Neuronal stem cell (in vitro differentiated cells): ENCODE measurements around the gene GPS1.

Source experiments
- DNase-seq: peaks from one replicate; pipeline ENCODE4 v3.0.0-alpha.2; 2013; ENCODE audit warnings: low spot score
- H2AFZ ChIP-seq: one replicate; pipeline ENCODE4 v1.6.1; 2013; ENCODE audit warnings: mild to moderate bottlenecking, low read length, inconsistent platforms
- H2AK5ac ChIP-seq: 2 replicates; pipeline ENCODE4 v1.6.1; 2013; ENCODE audit warnings: low read depth, mild to moderate bottlenecking, inconsistent platforms, low read length, moderate library complexity, mixed read lengths
- H2BK120ac ChIP-seq: 2 replicates; pipeline ENCODE4 v1.6.1; 2013; ENCODE audit warnings: low read depth, mild to moderate bottlenecking, inconsistent platforms, low read length, moderate library complexity, mixed read lengths
- H2BK12ac ChIP-seq: one replicate; pipeline ENCODE4 v1.6.1; 2013; ENCODE audit warnings: low read length, inconsistent platforms
- H2BK15ac ChIP-seq: 2 replicates; pipeline ENCODE4 v1.6.1; 2013; ENCODE audit warnings: mild to moderate bottlenecking, low read length, inconsistent platforms, mixed read lengths
- H2BK5ac ChIP-seq: one replicate; pipeline ENCODE4 v1.6.1; 2013; ENCODE audit warnings: inconsistent platforms, mild to moderate bottlenecking, low read length, moderate library complexity
- H3K14ac ChIP-seq: one replicate; pipeline ENCODE4 v1.6.1; 2013; ENCODE audit warnings: low read length, inconsistent platforms
- H3K18ac ChIP-seq: 2 replicates; pipeline ENCODE4 v1.6.1; 2013; ENCODE audit warnings: low read length, inconsistent platforms
- H3K23ac ChIP-seq: 2 replicates; pipeline ENCODE4 v1.6.1; 2013; ENCODE audit warnings: low read depth, mild to moderate bottlenecking, mixed read lengths, low read length, inconsistent platforms; ENCODE audit not compliant: poor library complexity
- H3K27ac ChIP-seq: replicated peaks from 3 replicates; pipeline ENCODE4 v1.5.1; 2013; ENCODE audit warnings: low read length, inconsistent platforms
- H3K27me3 ChIP-seq, 3 experiments: 2 replicates each; pipeline ENCODE4 v1.6.1; 2013; ENCODE audit warnings: low read length in 3 of 3, mild to moderate bottlenecking in 2 of 3, inconsistent platforms in 1 of 3, low read depth in 1 of 3, mixed read lengths in 1 of 3, moderate library complexity in 1 of 3; ENCODE audit not compliant: control insufficient read depth in 3 of 3, insufficient read depth in 3 of 3
- H3K36me3 ChIP-seq, 2 donors: replicated peaks in 1 of 2; 2 replicates each; pipeline ENCODE4 v1.6.1; 2013; ENCODE audit warnings: low read length in 2 of 2; ENCODE audit not compliant: control insufficient read depth in 2 of 2, insufficient read depth in 2 of 2
- H3K4ac ChIP-seq: 2 replicates; pipeline ENCODE4 v1.6.1; 2013; ENCODE audit warnings: inconsistent platforms, mild to moderate bottlenecking, low read length, moderate library complexity
- H3K4me1 ChIP-seq, 2 donors: 1 replicate in 1 of 2; 2 replicates in 1 of 2; pipeline ENCODE4 v1.6.1; 2013; ENCODE audit warnings: low read length in 2 of 2, low read depth in 1 of 2; ENCODE audit not compliant: control insufficient read depth in 2 of 2, insufficient read depth in 1 of 2
- H3K4me2 ChIP-seq: one replicate; pipeline ENCODE4 v1.6.1; 2013; ENCODE audit warnings: mild to moderate bottlenecking, low read length, inconsistent platforms; ENCODE audit not compliant: insufficient read depth, poor library complexity, severe bottlenecking
- H3K4me3 ChIP-seq, 2 donors: 2 replicates each; pipeline ENCODE4 v1.5.1; 2013; ENCODE audit warnings: low read length in 2 of 2, mild to moderate bottlenecking in 2 of 2, inconsistent platforms in 1 of 2, moderate library complexity in 1 of 2
- H3K79me1 ChIP-seq: one replicate; pipeline ENCODE4 v1.6.1; 2013; ENCODE audit warnings: low read depth, mild to moderate bottlenecking, inconsistent platforms, low read length, moderate library complexity
- H3K9ac ChIP-seq: one replicate; pipeline ENCODE4 v1.6.1; 2013; ENCODE audit warnings: mild to moderate bottlenecking, low read depth, low read length, inconsistent platforms; ENCODE audit not compliant: poor library complexity
- H3K9me3 ChIP-seq, 2 donors: replicated peaks in 1 of 2; 2 replicates each; pipeline versions ENCODE3 to v1.6.1; 2013; ENCODE audit warnings: low read length in 2 of 2, mild to moderate bottlenecking in 2 of 2, inconsistent platforms in 1 of 2, low read depth in 1 of 2, mixed read lengths in 1 of 2, moderate library complexity in 1 of 2; ENCODE audit not compliant: control insufficient read depth in 2 of 2, insufficient read depth in 1 of 2
- H4K8ac ChIP-seq: one replicate; pipeline ENCODE4 v1.6.1; 2013; ENCODE audit warnings: low read depth, mild to moderate bottlenecking, inconsistent platforms, low read length, moderate library complexity
- H4K91ac ChIP-seq: one replicate; pipeline ENCODE4 v1.6.1; 2013; ENCODE audit warnings: low read length, low read depth, mild to moderate bottlenecking, inconsistent platforms; ENCODE audit not compliant: poor library complexity
- WGBS, 2 donors: extraction: QIAGEN DNeasy Blood & Tissue Kit; methylation state at CpG; one replicate each; pipeline ENCODE4 v1.1.7; 2013; ENCODE audit warnings: missing lambda C conversion rate in 2 of 2, mixed read lengths in 1 of 2; ENCODE audit not compliant: insufficient read length in 2 of 2, insufficient replicate concordance in 1 of 2; ENCODE audit errors: extremely low coverage in 2 of 2; 5-methylcytosine and 5-hydroxymethylcytosine counted together

GPS1 gene

GRCh38 chr17:82043507-82043906 lies 8.2 kb upstream of the GPS1 start:
- H3K4me2 ChIP-seq: no peak overlapping the region
- H3K27ac ChIP-seq: no peak overlapping the region
- no peaks in the 10 kb centered on the region for H3K9me3 ChIP-seq
- no peak overlapping the region for H4K91ac ChIP-seq
- H2BK120ac ChIP-seq: no peak overlapping the region
- H3K36me3 ChIP-seq: peaks cover 12 to 16% of the 10 kb centered on the region in 2 donors
- H4K8ac ChIP-seq: no peak overlapping the region
- DNase-seq: no peak
- no peak overlapping the region for H3K14ac ChIP-seq
- H2BK5ac ChIP-seq: no peak overlapping the region
- no CpG with 5 or more reads among the region's 16 CpGs for WGBS, 2 donors
- peak overlapping the region; percentile 83 for H2AFZ ChIP-seq
- H3K4ac ChIP-seq: no peak overlapping the region
- H3K23ac ChIP-seq: no peak overlapping the region
- no peak overlapping the region for H3K18ac ChIP-seq
- H3K79me1 ChIP-seq: peaks cover 2% of the 10 kb centered on the region
- no peaks in the 10 kb centered on the region for H3K4me1 ChIP-seq
- H3K27me3 ChIP-seq: no peaks in the 10 kb centered on the region
- H3K4me3 ChIP-seq: no peak overlapping the region
- H2AK5ac ChIP-seq: no peak overlapping the region
- no peak overlapping the region for H3K9ac ChIP-seq
- no peak overlapping the region for H2BK15ac ChIP-seq
- H2BK12ac ChIP-seq: no peak overlapping the region

DNA sequence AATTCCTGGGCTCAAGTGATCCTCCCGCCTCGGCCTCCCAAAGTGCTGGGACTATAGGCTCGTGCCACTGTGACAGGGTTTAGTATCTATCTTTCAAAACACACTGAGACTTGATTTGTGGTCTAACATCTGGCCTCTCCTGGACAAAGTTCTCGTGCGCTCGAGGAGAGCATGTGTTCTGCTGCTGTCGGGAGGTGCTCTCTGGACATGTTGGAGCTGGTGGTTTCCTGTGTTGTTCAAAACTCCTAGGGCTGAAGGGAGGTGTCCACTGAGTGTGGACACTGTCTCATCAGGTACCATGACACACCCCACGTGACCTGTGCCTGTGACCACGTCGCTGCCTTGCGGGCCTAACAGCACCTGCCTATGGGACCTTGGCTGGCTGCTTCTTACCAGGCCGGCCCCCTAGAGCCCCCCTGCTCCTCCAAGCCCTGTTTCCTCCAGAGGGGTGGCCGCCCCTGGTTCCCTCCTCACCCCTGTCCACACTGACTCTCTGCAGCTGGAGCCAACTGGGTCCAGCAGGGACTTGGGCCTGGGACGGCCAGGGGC lies 5.7 kb upstream of the GPS1 start:
- Histone ChIP-seq H3K27ac (no peak overlapping the region), H3K9me3 (no peaks in the 10 kb centered on the region), H3K27me3 (no peaks in the 10 kb centered on the region), H3K4me2 (no peak overlapping the region), H4K8ac (no peak overlapping the region), H3K18ac (no peak overlapping the region), H2BK120ac (no peak overlapping the region), H2AK5ac (no peak overlapping the region), H3K4me3 (peak overlapping the region in 1 of 2 donors; percentile 22), H3K36me3 (peaks cover 26 to 31% of the 10 kb centered on the region in 2 donors), H3K79me1 (peaks cover 13% of the 10 kb centered on the region), H3K14ac (no peak overlapping the region), H2BK15ac (no peak overlapping the region), H2BK5ac (no peak overlapping the region), H2BK12ac (no peak overlapping the region), H2AFZ (no peak overlapping the region), H4K91ac (no peak overlapping the region), H3K23ac (peak overlapping the region; percentile 58), H3K4ac (no peak overlapping the region), H3K9ac (no peak overlapping the region), H3K4me1 (peaks cover 3 to 4% of the 10 kb centered on the region in 2 donors)
- WGBS, 2 donors: no CpG with 5 or more reads among the region's 14 CpGs
- DNase-seq: no peak

DNA sequence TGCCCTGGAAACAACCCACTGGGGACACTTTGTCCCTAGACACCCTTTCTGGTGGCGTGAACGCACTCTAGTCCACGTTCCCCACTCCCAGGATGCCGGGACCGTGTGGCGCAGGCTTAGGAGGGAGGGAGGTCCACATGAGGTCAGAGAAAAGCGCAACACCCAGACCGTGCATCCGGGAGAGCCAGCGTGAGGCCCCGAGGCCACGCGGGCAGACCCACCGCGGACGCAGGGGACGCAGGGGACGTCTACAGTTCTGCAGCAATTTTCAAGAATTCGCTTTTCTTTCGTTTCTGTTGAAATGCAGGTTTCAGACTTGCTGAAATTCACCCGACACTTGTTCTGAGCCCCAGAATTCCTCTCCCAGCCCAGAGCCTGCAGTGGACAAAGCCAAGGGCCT lies 4.8 kb upstream of the GPS1 start:
- no peaks in the 10 kb centered on the region for H3K9me3 ChIP-seq
- H2BK5ac ChIP-seq: no peak overlapping the region
- no peak overlapping the region for H2AK5ac ChIP-seq
- H3K4me1 ChIP-seq: peaks cover 3 to 4% of the 10 kb centered on the region in 2 donors
- H4K8ac ChIP-seq: no peak overlapping the region
- H3K14ac ChIP-seq: no peak overlapping the region
- H3K4ac ChIP-seq: no peak overlapping the region
- no peak overlapping the region for H3K4me2 ChIP-seq
- no peak overlapping the region for H3K27ac ChIP-seq
- H3K27me3 ChIP-seq: no peaks in the 10 kb centered on the region
- no peak overlapping the region for H3K4me3 ChIP-seq
- no CpG with 5 or more reads among the region's 21 CpGs for whole genome bisulfite sequencing, 2 donors
- H3K23ac ChIP-seq: no peak overlapping the region
- no peak for DNase-seq
- H2BK15ac ChIP-seq: no peak overlapping the region
- peaks cover 26 to 31% of the 10 kb centered on the region in 2 donors for H3K36me3 ChIP-seq
- H2AFZ ChIP-seq: no peak overlapping the region
- no peak overlapping the region for H3K18ac ChIP-seq
- no peak overlapping the region for H3K9ac ChIP-seq
- no peak overlapping the region for H2BK12ac ChIP-seq
- no peak overlapping the region for H4K91ac ChIP-seq
- H3K79me1 ChIP-seq: peaks cover 13% of the 10 kb centered on the region
- no peak overlapping the region for H2BK120ac ChIP-seq

GRCh38 chr17:82047379-82047778 lies 4.3 kb upstream of the GPS1 start:
- Histone ChIP-seq H3K4me3 (peak overlapping the region in 1 of 2 donors; percentile 63), H4K8ac (no peak overlapping the region), H3K9me3 (no peaks in the 10 kb centered on the region), H3K23ac (peak overlapping the region; percentile 50), H3K4ac (no peak overlapping the region), H2BK120ac (no peak overlapping the region), H3K14ac (no peak overlapping the region), H2BK12ac (no peak overlapping the region), H3K4me2 (no peak overlapping the region), H3K36me3 (peaks cover 26 to 31% of the 10 kb centered on the region in 2 donors), H2AK5ac (no peak overlapping the region), H2BK15ac (no peak overlapping the region), H3K9ac (no peak overlapping the region), H3K79me1 (peaks cover 15% of the 10 kb centered on the region), H3K4me1 (peaks cover 3 to 4% of the 10 kb centered on the region in 2 donors), H3K27ac (no peak overlapping the region), H3K27me3 (no peaks in the 10 kb centered on the region), H2AFZ (no peak overlapping the region), H2BK5ac (no peak overlapping the region), H3K18ac (no peak overlapping the region), H4K91ac (no peak overlapping the region)
- DNase-seq: no peak
- WGBS, 2 donors: no CpG with 5 or more reads among the region's 24 CpGs
